Islet precursor cell (in vitro differentiated cells): ENCODE results near the gene FNIP1.
"Not testable (repeated sequence)": the region's sequence is repeated elsewhere in the genome, so short reads cannot be mapped to it uniquely, and the experiment has no call there.

Experiments
- DNase-seq: peaks from one replicate; pipeline ENCODE4 v3.0.0-alpha.2; 2018

FNIP1 gene

DNA sequence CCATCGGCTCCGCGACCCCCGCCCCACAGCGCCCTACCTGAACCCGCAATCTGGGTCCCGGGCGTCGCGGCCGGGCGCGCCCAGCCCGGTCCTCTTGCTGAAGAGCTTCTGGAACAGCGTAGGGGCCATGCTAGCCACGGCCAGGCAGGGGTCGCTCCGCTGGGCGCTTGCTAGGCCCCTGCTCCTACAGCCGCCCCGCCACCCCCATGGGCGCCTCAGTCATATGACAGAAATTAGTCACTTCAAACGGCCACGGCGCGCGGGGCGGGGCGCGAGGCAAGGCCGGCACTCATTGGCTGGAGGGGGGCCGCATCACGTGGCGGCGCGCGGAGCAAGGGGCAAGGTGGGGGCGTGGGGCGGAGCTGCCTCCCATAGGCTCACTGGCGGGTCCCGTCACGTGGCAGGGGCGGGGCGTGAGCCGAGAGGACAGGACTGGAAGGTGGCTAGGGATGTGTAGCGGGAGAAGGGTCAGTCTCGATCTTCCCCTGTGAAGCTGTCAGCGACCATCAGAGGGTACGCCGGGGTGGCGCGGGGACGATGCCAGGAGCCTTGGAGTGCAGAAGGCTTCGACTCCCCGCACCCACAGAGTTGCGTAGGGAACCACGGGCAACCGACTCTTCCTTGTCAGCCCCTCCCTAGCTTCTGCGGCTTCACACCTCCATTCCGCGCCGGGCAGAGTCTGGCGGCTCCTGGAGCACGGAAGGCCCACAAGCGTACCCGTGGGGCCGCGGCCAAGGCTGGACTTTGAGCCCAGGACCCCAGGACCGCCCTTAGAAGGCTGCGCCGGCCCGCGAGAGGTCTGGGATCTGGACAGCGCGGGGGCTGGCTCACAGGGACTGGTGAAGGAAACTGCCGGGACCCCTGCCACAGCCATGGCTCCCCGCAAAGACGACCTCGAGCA is at the start of gene FNIP1:
Gene FNIP1 (minus strand): TSS at position 225 of the 901 bp plus-strand sequence. CDS start 96 bp downstream, at position 129.
- peak; percentile 100 for DNase-seq

DNA sequence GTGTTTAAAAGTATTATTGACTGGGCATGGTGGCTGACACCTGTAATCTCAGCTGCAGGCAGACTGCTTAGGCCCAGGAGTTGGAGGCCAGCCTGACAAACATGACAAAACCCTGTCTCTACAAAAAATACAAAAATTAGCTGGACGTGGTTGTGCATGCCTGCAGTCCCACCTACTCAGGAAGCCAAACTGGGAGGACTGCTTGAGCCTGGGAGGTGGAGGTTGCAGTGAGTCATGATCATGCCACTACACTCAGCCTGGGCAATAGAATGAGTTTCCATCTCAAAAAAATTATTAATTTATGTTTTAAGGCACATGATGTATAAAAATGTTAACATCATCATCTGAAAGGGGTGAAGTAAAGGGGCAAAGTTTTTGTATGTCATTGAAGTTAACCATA is 49.7 kb upstream of the FNIP1 start:
- DNase-seq: no peak

GRCh38 chr5:131845828-131846227 is 49.0 kb upstream of the FNIP1 start:
- DNase-seq: no peak

GRCh38 chr5:131842971-131843370 is 46.2 kb upstream of the FNIP1 start:
- not testable (repeated sequence) for DNase-seq

GRCh38 chr5:131832702-131833101 is 35.9 kb upstream of the FNIP1 start:
- not testable (repeated sequence) for DNase-seq

- DNase-seq: peak; percentile 92
These were observed 28.7 kb upstream of the FNIP1 start for GRCh38 chr5:131825404-131826013.

DNA sequence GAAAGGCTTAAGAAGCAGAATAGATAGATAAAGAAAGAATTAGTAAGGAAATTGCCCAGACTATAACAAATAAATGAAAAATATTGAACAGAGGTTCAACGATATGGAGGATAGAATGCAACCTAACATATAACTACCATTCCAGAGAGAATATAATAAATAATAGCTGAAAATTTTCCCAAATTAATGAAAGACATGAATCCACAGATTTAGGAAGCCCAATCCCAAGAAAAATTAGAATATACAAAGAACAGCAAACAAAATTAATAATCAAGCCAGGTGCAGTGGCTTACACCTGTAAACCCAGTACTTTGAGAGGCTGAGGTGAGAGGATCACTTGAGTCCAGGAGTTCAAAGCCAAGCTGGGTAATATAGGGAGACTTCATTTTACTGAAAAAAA is 27.8 kb upstream of the FNIP1 start:
- DNase-seq: no peak

DNA sequence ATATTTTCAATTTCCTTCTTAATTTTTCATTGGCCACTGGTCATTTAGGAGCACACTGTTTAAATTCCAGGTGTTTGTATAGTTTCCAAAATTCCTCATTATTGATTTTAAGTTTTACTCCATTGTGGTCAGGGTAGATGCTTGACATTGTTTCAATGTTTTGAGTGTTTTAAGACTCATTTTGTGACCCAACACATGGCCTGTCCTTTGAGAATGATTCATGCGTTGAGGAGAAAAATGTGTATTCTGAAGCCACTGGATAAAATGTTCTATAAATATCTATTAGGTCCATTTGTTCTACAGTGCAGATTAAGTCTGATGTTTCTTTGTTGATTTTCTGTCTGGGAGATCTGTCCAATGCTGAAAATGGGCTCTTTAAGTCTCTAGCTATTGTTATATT is 24.4 kb upstream of the FNIP1 start:
- no peak for DNase-seq

- DNase-seq: no peak
These were observed 21.3 kb upstream of the FNIP1 start for GRCh38 chr5:131818001-131818724.

- DNase-seq: no peak
These were observed 18.2 kb upstream of the FNIP1 start for GRCh38 chr5:131814990-131815389.

- no peak for DNase-seq
These were observed 15.7 kb upstream of the FNIP1 start for GRCh38 chr5:131812371-131813160.

- no peak for DNase-seq
These were observed 13.9 kb upstream of the FNIP1 start for GRCh38 chr5:131810510-131811249.

GRCh38 chr5:131795879-131796792 is 681 bp downstream of the FNIP1 start:
- peak; percentile 80 for DNase-seq

- DNase-seq: no peak
These were observed 1.6 kb downstream of the FNIP1 start for GRCh38 chr5:131795228-131795627.

GRCh38 chr5:131794586-131794985 is 2.2 kb downstream of the FNIP1 start:
- DNase-seq: no peak

GRCh38 chr5:131792896-131793295 is 3.9 kb downstream of the FNIP1 start:
- DNase-seq: no peak

DNA sequence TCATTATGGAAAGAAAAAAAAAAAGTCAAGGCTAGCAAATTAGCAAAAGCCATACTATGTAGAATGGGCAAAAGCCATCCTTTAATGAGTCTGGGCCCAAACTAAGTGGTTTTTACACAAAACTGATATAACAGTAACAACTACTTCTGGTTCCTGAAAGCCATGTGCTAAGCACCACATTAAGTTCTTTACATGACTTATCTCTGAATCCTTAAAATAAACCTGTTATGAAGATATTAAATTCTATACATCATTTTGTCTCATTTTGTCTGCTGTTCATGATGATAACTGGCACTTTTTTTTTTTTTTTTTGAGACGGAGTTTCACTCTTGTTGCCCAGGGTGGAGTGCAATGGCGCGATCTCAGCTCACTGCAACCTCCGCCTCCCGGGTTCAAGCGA is 5.0 kb downstream of the FNIP1 start:
- no peak for DNase-seq

GRCh38 chr5:131790550-131790949 is 6.3 kb downstream of the FNIP1 start:
- DNase-seq: no peak

GRCh38 chr5:131789765-131790164 is 7.1 kb downstream of the FNIP1 start:
- no peak for DNase-seq

- DNase-seq: no peak
These were observed 9.1 kb downstream of the FNIP1 start for GRCh38 chr5:131787736-131788135.
